ENCODE results near the gene SEL1L3. TPM values are rescaled to one million over a fixed set of nuclear protein-coding genes. Genes with fewer than 3 reads are reported as not detected.

Gene SEL1L3
- total RNA-seq, 1 donor from 2014 or later = 73.9 TPM

DNA sequence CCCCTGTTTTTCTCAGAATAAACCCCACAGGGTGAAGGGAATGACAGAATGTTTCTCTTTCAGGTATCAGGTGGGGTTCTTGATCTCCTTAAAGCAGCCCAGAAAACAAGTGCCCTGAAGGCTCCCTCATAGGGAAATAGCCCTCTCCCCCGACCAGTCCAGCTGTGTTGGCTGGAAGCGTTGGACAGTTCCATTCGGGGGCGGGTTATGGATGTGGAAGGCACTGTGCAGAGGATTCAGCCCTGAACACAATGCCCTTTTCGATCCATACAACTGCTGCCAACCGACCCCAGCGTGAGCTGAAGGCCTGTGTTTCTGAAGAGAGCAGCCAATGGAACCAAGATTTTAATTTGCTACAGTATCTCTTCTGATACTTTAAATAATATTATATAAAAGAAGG lies 41.5 kb downstream of the SEL1L3 start:
- no peak for DNase-seq (ENCODE audit: extremely low read depth, low read depth, low spot score)

DNA sequence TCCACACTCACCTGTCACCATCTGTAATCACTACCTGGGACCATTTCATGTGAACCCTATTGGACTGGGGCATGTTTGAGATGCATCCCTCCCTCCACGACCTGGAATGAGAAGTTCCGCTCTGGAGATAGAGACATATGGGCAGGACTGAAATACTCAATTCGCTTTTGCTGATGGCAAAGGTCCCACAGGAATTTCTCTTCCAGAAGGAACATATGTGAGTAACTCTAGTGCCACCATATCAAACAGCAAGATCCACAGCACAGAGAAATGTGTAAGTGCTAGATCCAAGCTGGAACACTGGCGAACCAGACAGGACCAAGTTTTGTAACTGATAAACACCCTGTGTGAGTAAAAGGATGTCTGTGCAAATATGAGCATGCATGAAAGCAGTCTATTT lies 43.9 kb downstream of the SEL1L3 start:
- DNase-seq (ENCODE audit: extremely low read depth, low read depth, low spot score) = no peak

DNA sequence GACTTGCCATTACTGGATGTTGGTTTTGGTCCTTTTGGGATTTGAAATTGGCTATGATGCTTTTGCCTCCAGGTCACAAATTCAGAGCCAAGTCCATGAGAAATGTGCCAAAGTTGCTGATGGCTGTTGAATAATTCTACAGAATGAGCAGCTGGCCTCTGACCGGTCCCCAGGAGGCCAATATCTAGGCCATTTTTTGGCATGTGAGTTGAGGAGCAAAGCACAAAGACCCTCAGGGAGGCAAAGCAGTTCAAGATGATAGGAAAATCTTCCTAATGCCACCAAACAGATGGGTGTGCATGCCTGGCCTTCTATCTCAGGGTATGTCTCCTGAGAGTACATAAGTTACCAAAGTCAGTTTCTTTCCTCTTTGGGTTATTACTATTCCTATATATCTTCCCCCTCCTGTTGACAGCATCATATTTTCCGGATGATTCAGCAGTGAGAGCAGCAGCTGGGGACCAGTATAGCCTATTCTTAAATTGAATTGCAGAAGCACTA lies 44.4 kb downstream of the SEL1L3 start:
- DNase-seq (ENCODE audit: extremely low read depth, low read depth, low spot score) = no peak

DNA sequence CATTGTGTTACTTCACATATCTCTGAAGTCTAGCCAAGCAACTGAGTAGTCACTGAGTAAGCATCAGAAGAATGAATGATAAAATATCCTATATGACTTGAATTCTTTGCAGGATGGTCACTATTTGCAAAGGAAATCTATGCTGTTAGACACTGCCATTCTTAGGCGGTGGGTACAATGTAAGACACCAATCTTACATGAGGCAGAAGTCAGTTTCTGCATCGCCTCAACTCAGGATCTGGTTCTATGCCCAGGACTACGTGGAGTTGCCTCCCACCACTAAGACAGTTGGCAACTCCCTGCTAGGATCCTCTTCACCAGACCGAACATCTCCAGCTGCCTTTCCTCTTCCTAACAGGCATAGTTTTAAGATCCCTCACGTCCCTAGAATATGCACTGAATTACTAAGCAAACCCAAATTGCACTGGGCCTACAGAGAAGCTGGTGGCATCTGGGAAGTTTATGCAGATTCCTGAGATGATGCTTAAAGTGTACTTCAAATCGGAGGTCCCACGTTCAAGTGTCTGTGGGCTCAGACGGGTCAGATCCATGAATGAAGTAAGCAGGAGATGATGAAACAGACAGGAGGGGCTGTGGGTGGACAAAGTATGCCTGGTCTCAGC lies 45.6 kb downstream of the SEL1L3 start:
- DNase-seq (ENCODE audit: extremely low read depth, low read depth, low spot score) = no peak

DNA sequence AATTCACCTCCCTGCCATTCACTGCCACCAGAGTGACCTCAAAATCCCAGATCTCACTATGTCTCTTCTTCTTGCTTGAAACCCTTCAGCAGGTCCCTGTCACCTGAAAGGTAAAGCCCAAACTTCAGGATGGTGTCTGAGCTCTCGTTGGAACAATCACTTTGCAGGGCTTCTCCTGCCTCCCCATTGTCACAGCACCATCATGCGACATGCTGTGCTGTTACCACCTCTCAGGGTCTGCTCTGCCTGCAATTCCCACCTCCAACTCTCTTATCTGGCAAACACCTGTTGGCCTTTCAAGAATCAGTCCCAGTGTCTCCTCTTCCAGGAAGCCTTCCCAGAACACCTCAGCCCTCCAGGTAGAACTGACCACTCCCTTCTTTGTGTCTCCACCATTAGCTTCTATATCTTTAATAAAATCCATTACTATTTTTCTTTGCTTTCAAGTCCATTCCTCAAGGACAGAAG lies 46.2 kb downstream of the SEL1L3 start:
- no peak for DNase-seq (ENCODE audit: extremely low read depth, low read depth, low spot score)

DNA sequence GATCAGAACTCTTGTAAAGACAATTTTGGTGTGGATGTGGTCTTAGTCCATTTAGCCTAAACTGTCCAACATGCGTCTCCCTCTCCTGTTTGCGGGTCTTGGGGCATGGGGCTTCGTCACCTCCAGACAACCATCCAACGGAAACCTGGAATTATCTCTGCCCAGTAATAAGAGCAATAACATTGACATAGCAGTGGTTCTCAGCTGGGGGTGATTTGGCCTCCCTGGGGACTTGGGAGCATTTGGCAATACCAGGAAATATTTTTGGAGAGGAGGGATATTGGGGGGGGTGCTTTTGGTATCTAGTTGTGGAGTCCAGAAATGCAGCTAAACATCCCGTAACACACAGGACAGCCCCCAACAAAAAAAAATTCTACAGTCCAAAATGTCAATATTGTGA lies 47.2 kb downstream of the SEL1L3 start:
- DNase-seq (ENCODE audit: extremely low read depth, low read depth, low spot score) = no peak

DNA sequence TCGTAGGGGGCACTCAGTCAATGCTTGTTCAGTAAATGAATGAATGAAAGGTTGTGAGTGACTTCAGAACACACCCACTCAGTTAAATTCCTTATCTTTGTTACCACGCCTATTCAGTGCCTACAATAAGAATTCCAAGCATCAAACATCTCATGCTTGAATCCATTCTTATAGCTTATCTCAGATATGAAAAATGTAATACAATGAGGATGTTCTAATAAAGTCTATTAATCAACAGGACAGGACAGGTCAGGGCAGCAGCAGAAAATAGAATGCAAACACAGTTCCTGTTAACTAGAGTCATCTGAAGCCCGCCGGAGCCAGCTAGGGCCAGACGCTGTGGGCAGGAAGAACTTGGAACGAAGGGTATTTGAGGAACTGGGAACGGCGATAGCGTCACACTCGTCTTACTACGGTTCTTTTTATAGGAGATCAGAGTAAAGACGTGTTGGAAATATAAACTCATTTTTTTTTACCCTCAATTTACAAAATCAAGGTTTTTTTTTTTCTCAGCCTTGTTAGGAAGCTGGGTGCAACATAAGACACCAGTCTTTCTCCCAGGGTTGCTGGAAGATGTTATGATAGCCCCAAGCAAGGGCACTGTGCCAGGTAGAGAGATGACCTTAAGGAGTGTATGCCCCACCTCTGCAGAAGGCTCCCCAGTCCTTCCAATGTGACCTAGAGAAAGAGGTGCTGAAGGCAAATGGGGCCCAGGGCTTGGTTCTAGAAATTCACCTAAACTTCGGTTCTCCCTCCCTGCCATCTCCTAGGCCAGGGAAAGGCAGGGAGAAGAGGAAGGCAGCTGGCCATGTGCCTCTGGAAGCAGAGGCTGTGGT lies 48.3 kb downstream of the SEL1L3 start:
- no peak for DNase-seq (ENCODE audit: extremely low read depth, low read depth, low spot score)

DNA sequence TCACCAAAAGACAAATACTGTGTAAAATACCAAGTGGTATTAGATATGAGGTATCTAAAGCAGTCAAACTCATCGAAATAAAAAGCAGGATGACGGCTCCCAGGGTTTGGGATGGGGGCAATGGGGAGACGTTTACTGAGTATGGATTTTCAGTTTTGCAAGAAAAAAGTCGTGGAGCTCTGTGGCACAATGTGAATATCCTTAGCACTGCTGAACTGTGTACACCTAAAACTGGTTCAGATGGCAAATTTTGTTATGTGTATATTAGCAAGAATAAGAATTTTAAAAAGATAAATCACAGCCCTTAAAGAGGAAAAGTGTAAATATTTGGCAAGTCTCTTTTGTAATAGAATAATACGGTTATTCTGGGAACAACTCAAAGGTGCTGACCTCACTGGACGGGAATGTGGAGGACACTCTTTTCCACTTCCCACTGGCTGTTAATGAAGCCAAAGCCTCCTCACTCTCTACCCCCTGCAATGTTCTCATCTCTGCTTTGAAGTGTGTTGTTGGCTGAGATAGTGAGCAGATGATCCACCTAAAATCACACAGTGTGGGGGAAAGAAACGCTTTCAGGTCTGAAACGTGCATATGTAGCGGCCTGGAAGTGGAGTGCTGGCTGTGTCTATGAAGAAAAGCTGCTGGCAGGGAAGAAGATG lies 49.2 kb downstream of the SEL1L3 start:
- no peak for DNase-seq (ENCODE audit: extremely low read depth, low read depth, low spot score)

DNA sequence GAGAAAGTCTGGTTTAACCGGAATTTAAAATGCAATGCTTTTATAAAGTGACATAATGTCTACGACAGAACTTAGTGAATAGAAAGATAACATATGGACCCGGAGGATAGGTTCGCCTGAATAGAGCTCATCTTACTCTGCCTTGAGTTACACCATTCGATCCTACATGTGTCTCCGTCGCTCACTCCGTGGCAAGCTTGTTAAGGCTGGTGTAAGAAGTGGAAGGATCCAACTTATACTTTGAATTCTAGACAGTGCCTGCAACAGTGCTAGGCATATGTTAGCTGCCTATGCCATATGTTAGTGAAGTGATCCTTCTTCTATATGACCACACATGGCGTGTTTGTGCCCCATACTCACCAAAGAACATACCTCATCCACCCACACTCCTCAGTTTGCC lies 50.9 kb downstream of the SEL1L3 start:
- DNase-seq (ENCODE audit: extremely low read depth, low read depth, low spot score) = no peak

DNA sequence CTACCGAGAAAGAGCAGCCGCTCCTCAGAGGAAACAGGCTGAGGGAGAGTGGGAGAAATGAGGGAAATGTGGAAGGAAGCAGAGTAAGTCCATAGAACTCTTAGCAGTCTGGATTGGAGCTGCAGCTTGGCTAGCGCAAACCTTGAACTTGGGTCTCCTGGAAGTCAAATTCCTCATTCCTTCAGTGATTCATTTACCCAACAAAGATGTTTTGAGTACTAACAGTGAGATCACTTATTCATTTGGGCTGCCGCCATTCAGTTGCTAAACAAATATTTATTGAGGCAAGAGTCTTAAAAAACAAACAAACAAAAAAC lies 51.5 kb downstream of the SEL1L3 start:
- DNase-seq (ENCODE audit: extremely low read depth, low read depth, low spot score) = no peak

DNA sequence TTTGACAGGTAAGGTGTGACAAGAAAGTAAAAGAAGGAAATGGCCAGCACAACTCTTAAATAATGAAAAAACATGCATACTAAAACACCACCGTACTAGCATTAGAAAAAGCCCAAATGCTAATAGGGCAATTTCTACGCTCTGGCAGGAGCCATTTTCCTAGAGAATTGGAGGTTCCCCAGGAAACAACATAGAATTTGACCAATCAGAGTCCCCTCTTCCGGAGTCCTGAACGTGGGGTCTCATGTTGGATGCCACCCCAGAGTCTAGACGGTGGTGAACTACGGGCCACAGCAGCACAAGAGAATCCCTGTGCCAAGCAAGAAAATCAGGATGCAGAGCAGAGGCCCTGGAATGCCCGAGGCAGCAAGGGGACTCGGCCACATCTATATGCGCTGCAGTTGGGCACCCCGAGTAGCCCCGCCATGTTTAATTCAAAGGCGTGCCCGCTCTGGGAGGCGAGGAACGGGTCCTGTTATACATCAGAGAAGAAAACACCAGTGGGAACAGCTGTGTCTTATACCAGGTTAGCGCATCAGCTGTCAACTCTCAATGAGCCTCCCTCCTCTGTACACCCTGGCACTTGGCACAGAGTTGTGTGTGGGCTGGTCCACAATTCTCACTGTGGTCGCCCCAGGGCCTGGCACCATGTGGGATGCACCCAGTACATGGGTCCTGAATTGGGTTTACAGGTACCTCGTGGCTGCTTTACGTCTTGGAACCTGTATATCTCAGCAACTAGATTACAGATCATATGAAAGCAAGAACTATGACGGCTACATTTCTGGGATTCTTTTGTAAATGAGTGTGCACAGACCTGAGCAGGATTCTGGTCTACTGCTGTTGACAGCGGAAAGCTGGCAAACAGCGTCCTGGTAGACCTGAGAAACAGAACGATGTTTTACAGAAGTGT lies 52.1 kb downstream of the SEL1L3 start:
- no peak for DNase-seq (ENCODE audit: extremely low read depth, low read depth, low spot score)

DNA sequence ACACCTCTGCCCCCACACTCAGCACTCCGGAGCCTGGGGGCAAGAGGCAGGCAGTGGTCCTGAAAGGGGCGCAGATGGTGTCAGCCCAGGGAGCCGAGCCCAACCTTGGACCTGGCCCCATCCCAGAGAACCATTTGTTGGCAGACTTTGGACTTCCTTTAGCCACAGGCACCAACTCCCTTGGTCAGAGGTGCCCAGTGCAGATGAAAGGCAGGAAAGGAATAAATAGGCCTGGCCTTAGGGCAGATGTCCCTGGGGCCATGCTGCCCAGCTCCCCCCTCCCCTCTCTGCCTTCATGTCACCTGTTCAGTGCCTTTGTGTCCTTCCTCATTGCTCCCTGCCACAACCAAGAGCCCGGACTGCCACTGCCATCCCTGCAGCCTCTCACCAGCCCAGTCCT lies 52.8 kb downstream of the SEL1L3 start:
- DNase-seq (ENCODE audit: extremely low read depth, low read depth, low spot score) = no peak

DNA sequence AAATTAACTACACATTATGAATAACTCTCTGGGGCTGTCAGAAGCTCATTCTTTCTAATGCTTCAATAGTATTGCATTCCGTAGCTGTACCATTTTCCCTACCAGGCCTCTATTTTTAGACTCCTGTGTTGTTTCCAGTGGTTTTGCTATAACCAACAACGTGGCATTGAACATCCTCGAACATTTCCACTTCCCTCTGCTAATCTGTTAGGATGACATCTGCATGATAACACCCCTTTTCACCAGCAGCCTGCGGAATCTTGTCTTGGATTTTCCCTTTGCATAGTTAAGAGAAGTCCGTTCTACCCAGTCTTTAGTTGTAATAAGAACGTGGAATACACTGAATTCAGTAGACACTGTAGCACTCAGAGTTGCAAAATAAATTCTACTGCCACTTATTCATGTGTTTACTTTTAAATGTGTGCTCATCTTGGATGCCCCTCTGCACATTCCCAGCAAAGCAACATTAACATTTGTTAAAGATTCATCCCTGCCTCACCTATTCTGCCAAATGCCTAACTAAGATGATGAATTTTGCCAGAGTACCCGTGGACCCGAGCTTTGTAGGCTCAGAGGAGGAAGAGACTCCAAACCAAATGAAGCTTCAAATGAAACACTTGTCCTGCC lies 55.6 kb downstream of the SEL1L3 start:
- DNase-seq (ENCODE audit: extremely low read depth, low read depth, low spot score) = no peak

DNA sequence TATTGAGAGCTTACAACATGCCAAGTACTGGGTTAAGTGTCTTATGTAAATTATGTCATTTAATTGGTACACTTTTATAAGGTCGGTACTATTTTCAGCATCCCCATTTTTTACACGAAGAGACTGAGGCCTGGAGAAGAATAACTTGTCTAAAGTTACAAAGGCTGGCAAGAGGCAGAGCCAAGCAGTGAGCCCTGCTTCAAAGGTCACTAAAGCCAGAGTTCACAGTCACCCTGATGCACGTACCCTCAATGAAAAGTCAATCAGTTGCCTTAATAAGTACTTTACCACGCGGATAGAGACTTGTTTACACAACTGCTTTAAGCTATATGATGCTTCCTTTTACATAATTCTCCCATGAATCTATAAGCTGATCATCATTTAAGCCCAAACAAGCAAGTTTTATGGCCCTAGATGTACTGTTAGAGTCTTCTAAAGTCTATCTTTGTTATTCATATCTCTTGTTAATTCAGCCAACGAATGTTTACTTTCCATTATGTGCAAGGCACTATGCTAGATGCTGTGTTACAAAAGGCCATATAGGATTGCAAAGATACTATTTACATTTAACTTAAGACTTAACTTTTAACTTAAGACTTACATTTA lies 57.4 kb downstream of the SEL1L3 start:
- no peak for DNase-seq (ENCODE audit: extremely low read depth, low read depth, low spot score)

DNA sequence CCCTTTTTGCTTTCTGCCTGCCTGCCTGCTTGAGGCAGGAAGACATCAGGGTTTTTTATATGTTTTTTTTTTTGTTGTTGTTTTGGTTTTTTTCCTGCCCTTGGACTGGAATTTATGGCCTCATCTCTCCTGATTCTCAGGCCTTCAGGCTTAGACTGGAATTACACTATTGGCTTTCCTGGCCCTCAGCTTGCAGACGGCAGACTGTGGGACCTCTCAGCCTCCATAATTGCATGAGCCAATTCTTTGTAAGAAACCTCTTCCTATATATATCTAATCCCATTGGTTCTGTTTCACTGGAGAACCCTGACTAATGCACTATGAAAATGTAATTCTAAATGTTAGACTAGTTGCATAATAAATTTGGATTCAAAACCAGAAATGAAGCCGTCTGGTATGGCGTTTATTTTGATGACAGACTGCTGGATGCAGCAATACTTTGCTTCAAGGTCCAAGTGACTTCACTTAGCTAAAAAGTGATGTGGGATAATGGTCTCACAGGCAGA lies 59.0 kb downstream of the SEL1L3 start:
- DNase-seq (ENCODE audit: extremely low read depth, low read depth, low spot score) = no peak

DNA sequence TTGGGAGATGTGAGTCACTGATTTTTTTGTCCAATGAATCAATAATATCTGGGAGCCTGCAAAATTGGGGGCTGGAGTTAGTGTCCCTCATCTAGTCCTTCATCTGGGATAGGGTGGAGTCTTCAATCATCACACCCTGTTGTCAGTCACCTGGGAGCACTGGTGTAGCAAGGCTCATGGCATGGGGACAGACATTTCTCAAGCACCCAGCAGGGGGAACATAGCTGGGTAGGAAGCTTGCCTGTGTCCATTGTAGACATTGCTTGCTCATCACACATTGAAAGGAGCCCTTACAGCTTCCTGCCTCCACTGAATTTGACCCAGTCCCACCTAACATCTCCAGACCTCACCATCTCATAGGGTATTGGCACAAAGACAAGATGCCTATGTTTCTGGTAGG lies 61.2 kb downstream of the SEL1L3 start:
- DNase-seq (ENCODE audit: extremely low read depth, low read depth, low spot score) = no peak

DNA sequence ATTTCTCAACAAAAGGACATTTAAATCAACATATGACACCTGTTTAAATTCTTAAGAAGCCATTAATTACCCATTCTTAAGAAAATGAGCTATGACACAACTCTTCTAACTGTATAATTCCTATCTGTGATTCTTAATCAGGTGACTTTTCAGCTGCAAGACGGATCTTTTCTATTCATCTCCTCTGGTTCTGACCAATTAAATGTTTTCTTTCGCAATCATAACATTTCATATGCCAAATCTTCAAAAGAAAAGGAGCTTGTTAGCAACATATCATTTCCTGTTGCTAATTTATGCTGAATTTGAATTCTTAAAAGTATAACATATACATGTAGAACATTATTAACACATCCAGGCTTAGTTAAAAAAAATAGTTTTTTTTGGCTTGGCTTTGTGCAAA lies 62.5 kb downstream of the SEL1L3 start:
- no peak for DNase-seq (ENCODE audit: extremely low read depth, low read depth, low spot score)

DNA sequence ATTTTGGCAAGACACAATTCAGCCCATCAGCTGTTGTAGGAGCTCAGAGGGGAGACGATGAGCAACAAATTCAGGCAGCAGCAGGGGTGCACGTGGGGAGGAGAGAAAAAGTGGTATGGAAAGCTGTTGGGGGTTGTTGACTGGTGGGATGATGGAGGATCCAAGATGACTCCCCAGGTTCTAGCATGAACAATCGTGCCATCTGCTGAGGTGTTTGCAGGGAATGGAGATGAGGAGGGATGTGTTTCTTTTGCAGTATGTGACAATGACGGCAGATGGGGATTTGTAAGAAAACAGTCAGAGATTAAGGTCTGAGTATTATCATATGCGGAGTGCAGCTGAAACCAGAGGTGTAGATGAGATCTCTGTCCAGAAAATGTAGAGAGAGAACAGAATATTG lies 63.3 kb downstream of the SEL1L3 start:
- DNase-seq (ENCODE audit: extremely low read depth, low read depth, low spot score) = no peak

DNA sequence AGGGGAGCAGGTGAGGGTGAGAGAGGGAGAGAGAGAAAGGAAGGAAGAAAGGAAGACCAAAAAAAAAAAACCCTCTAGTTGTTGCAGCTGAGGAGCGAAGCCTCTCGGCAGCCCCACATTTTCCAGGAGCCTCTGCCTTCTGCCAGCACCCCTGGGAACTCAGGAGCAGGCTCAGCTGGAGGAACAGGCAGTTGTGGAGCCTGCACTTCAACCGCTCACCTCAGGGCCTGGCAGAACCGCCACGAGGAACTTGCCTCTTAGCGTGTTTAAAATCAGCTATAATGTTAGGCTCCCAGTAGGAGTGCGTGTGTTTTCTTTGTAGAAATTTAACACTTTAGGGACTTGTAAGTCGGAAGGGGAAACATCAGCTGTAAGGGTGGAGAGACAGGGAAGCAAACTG lies 65.7 kb downstream of the SEL1L3 start:
- DNase-seq (ENCODE audit: extremely low read depth, low read depth, low spot score) = no peak
